GM12878 (cell line): ENCODE data around the gene RSPO4.

ENCODE experiments used
- EED ChIP-seq: sonication (generic); IDR thresholded peaks from 2 replicates; pipeline ENCODE4 v1.6.1; 2016; ENCODE audit warnings: antibody characterized with exemption, low read depth
- HCFC1 ChIP-seq: fragments of 150-350 bp; IDR thresholded peaks from 2 replicates; pipeline ENCODE4 v1.6.1; 2014; ENCODE audit warnings: low read length
- POLR2A ChIP-seq: IDR thresholded peaks from 2 replicates; pipeline ENCODE4 v1.6.1; 2011; ENCODE audit warnings: low read depth, mild to moderate bottlenecking, low read length
- USF2 ChIP-seq: IDR thresholded peaks from 2 replicates; pipeline ENCODE4 v1.6.1; 2011; ENCODE audit warnings: low read depth, low read length, improper control_type of control experiment, borderline replicate concordance

- TF ChIP-seq EED (no peak), HCFC1 (no peak), USF2 (no peak), POLR2A (no peak)
Observed at GRCh38 chr20:1001911-1002681, at the start of gene RSPO4.
